ENCODE data around the gene RSF1.

RSF1 gene

GRCh38 chr11:77619576-77620198 lies 200.8 kb downstream of the RSF1 start:
- H3K4me1 ChIP-seq (ENCODE audit: insufficient read depth, low read length), result no peaks in the 10 kb centered on the region
- H3K36me3 ChIP-seq (ENCODE audit: insufficient read depth, low read length), result peaks cover 26% of the 10 kb centered on the region
- no peaks in the 10 kb centered on the region for H3K9me3 ChIP-seq (ENCODE audit: control insufficient read depth, insufficient read depth, low read length)
- no peak overlapping the region for H3K9ac ChIP-seq (ENCODE audit: low read depth, low read length)

- H3K9me3 ChIP-seq (ENCODE audit: control insufficient read depth, insufficient read depth, low read length), result no peaks in the 10 kb centered on the region
- H3K4me1 ChIP-seq (ENCODE audit: insufficient read depth, low read length), result no peaks in the 10 kb centered on the region
- H3K9ac ChIP-seq (ENCODE audit: low read depth, low read length), result no peak overlapping the region
- H3K36me3 ChIP-seq (ENCODE audit: insufficient read depth, low read length), result peaks cover 24% of the 10 kb centered on the region
Measured at GRCh38 chr11:77617892-77618291, 202.6 kb downstream of the RSF1 start.

- H3K36me3 ChIP-seq (ENCODE audit: insufficient read depth, low read length), result peaks cover 20% of the 10 kb centered on the region
Measured at GRCh38 chr11:77611921-77612320, 208.6 kb downstream of the RSF1 start.

More at GRCh38 chr11:77611921-77612320, 208.6 kb downstream of the RSF1 start:
- Histone ChIP-seq H3K9me3 (ENCODE audit: control insufficient read depth, insufficient read depth, low read length) (no peaks in the 10 kb centered on the region), H3K9ac (ENCODE audit: low read depth, low read length) (no peak overlapping the region), H3K4me1 (ENCODE audit: insufficient read depth, low read length) (no peaks in the 10 kb centered on the region)

Data from ES-I3 (cell line).